GM23338 (cell line): ENCODE measurements around the gene DNAJB13. TPM values are rescaled to one million over a fixed set of nuclear protein-coding genes. Genes with fewer than 3 reads are reported as not detected.

Source experiments
- ATAC-seq: fragments of 200-7000 bp; cut with Tn5 transposase; 3 replicates; pipeline ENCODE4 v1.9.1; 2020
- DNase-seq: peaks from one replicate; pipeline ENCODE4 v3.0.0-alpha.2; 2015; ENCODE audit warnings: low spot score
- H2AFZ ChIP-seq: fragments of 200-600 bp; sonication (generic); 2 replicates; pipeline ENCODE4 v1.8.0; 2016; ENCODE audit warnings: antibody characterized with exemption, mild to moderate bottlenecking, moderate library complexity
- H3F3A ChIP-seq: fragments of 200-600 bp; sonication (generic); replicated peaks from 2 replicates; pipeline ENCODE4 v1.8.0; 2017; ENCODE audit warnings: antibody characterized with exemption, mixed run types, low read depth
- H3K27ac ChIP-seq: fragments of 200-600 bp; sonication (generic); 2 replicates; pipeline ENCODE4 v1.6.1; 2016; ENCODE audit warnings: low read depth
- H3K27me3 ChIP-seq: fragments of 200-600 bp; sonication (generic); 2 replicates; pipeline ENCODE4 v1.8.0; 2016; ENCODE audit warnings: mild to moderate bottlenecking, mixed run types, moderate library complexity; ENCODE audit not compliant: insufficient read depth
- H3K36me3 ChIP-seq: fragments of 200-600 bp; sonication (generic); 2 replicates; pipeline ENCODE4 v1.8.0; 2016; ENCODE audit warnings: mild to moderate bottlenecking; ENCODE audit not compliant: insufficient read depth
- H3K4me1 ChIP-seq: fragments of 200-600 bp; sonication (generic); 2 replicates; pipeline ENCODE4 v1.8.0; 2016; ENCODE audit warnings: mild to moderate bottlenecking, moderate library complexity; ENCODE audit not compliant: insufficient read depth
- H3K4me2 ChIP-seq: fragments of 200-600 bp; sonication (generic); 2 replicates; pipeline ENCODE4 v1.7.1; 2017; ENCODE audit warnings: mixed run types
- H3K4me3 ChIP-seq: fragments of 200-600 bp; sonication (generic); 2 replicates; pipeline ENCODE4 v1.6.1; 2016; ENCODE audit warnings: mixed run types
- H3K79me2 ChIP-seq: fragments of 200-600 bp; sonication (generic); replicated peaks from 2 replicates; pipeline ENCODE4 v1.8.0; 2017; ENCODE audit warnings: mild to moderate bottlenecking; ENCODE audit not compliant: insufficient read depth
- H3K9me2 ChIP-seq: fragments of 200-600 bp; sonication (generic); 2 replicates; pipeline ENCODE4 v1.8.0; 2017; ENCODE audit not compliant: insufficient read depth
- H4K20me1 ChIP-seq: fragments of 200-600 bp; sonication (generic); replicated peaks from 2 replicates; pipeline ENCODE4 v1.8.0; 2017; ENCODE audit warnings: mild to moderate bottlenecking; ENCODE audit not compliant: insufficient read depth
- H3K27ac Mint-ChIP-seq: 2 replicates; pipeline ENCODE4 v1.8.0; 2020; ENCODE audit warnings: inconsistent platforms, mild to moderate bottlenecking, moderate library complexity, mixed read lengths
- H3K27me3 Mint-ChIP-seq: 3 replicates; pipeline ENCODE4 v1.8.0; 2022; ENCODE audit warnings: low read depth, mild to moderate bottlenecking, moderate library complexity, mixed read lengths, inconsistent platforms; ENCODE audit not compliant: insufficient read depth, poor library complexity
- H3K36me3 Mint-ChIP-seq: 3 replicates; pipeline ENCODE4 v1.8.0; 2021; ENCODE audit warnings: low read depth, mild to moderate bottlenecking, inconsistent platforms, moderate library complexity, mixed read lengths
- H3K4me1 Mint-ChIP-seq: 3 replicates; pipeline ENCODE4 v1.8.0; 2020; ENCODE audit warnings: mild to moderate bottlenecking, inconsistent platforms, mixed read lengths
- H3K4me3 Mint-ChIP-seq: 3 replicates; pipeline ENCODE4 v1.8.0; 2021; ENCODE audit warnings: moderate library complexity, mild to moderate bottlenecking, inconsistent platforms, mixed read lengths
- H3K9me3 Mint-ChIP-seq: 3 replicates; pipeline ENCODE4 v1.8.0; 2020; ENCODE audit warnings: moderate library complexity, mild to moderate bottlenecking, inconsistent platforms, mixed read lengths
- CREB1 ChIP-seq: fragments of 250-450 bp; sonication (Bioruptor Pico); IDR thresholded peaks from 2 replicates; pipeline ENCODE4 v1.5.0; 2020; ENCODE audit warnings: low read depth, mild to moderate bottlenecking, moderate library complexity
- EZH2 ChIP-seq: fragments of 200-600 bp; sonication (generic); IDR thresholded peaks from one replicate; pipeline ENCODE4 v1.8.0; 2017; ENCODE audit warnings: antibody characterized with exemption, mild to moderate bottlenecking, low read depth; ENCODE audit not compliant: unreplicated experiment
- EZH2phosphoT487 ChIP-seq: fragments of 200-600 bp; sonication (generic); IDR thresholded peaks from one replicate; pipeline ENCODE4 v1.8.1; 2018; ENCODE audit warnings: antibody characterized with exemption; ENCODE audit not compliant: unreplicated experiment
- JUNB ChIP-seq: IDR thresholded peaks from one replicate; pipeline ENCODE4 v1.6.1; 2016; ENCODE audit warnings: antibody characterized with exemption; ENCODE audit not compliant: unreplicated experiment
- NANOG ChIP-seq: IDR thresholded peaks from 2 replicates; pipeline ENCODE4 v1.6.1; 2016; ENCODE audit warnings: antibody characterized with exemption, borderline replicate concordance
- POLR2AphosphoS5 ChIP-seq: IDR thresholded peaks from 2 replicates; pipeline ENCODE4 v1.6.1; 2016; ENCODE audit warnings: antibody characterized with exemption, low read depth
- STAT1 ChIP-seq: IDR thresholded peaks from one replicate; pipeline ENCODE4 v1.6.1; 2016; ENCODE audit warnings: antibody characterized with exemption; ENCODE audit not compliant: unreplicated experiment
- ZNF114 ChIP-seq: fragments of 250-450 bp; sonication (Bioruptor Pico); IDR thresholded peaks from 2 replicates; pipeline ENCODE4 v1.5.0; 2020; ENCODE audit warnings: mild to moderate bottlenecking, moderate library complexity
- ZNF331 ChIP-seq: fragments of 250-450 bp; sonication (Bioruptor Pico); IDR thresholded peaks from 2 replicates; pipeline ENCODE4 v1.5.0; 2020; ENCODE audit warnings: low read depth, mild to moderate bottlenecking, moderate library complexity
- polyA plus RNA-seq: library from polyadenylated mRNA; unstranded; fragments of >200 nt; fragmentation: Nextera tagmentation; extraction: Ambion mirVana; gene quantifications from 2 replicates; pipeline ENCODE4 v1.2.1, GENCODE V29; 2016
- total RNA-seq: library from RNA; depleted of rRNA; stranded (reverse); fragments of >200 nt; shearing (Covaris generic); gene quantifications from 2 replicates; pipeline ENCODE4 v1.2.3, GENCODE V29; 2014
- TF ChIP-seq, protein P1 (sequence below): IDR thresholded peaks from one replicate; pipeline ENCODE4 v1.6.1; 2018; ENCODE audit warnings: antibody characterized with exemption; ENCODE audit not compliant: unreplicated experiment
- TF ChIP-seq, protein P2 (sequence below), 2 experiments: fragments of 200-600 bp in 1 of 2; sonication (generic) in 1 of 2; conservative IDR thresholded peaks; 2 replicates each; pipeline versions ENCODE4 v1.5.1 to v1.6.1; 2016 to 2017; ENCODE audit warnings: antibody characterized with exemption in 2 of 2, low read depth in 2 of 2, mild to moderate bottlenecking in 2 of 2, moderate library complexity in 1 of 2

DNAJB13 gene
- total and polyA plus RNA-seq, 2 experiments from 2014 or later: 0.14 to 0.32 TPM

DNA sequence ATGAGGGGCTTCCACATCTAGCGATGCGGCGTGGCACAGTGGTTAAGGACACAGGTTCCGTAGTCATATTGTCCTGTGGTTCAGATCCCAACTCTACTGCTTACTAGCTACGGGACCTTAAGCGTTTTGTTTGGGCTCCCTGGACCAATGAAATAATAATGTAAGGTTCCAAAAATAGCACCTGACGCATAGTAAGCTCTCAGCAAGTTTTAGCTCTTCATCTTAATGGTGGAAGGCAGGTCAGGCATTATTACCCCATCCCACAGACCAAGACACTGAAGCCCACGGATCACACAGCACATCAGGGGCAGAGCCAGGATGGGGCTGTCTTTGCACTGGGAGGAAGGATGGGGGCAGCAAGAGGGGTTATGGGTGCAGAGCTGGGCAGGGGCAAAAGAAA, 13.0 kb downstream of the DNAJB13 start:
- no peak overlapping the region for H3K4me2 ChIP-seq
- Mint-ChIP-seq H3K36me3 (no peaks in the 10 kb centered on the region), H3K4me3 (no peak overlapping the region), H3K4me1 (peaks cover 9% of the 10 kb centered on the region), H3K9me3 (no peaks in the 10 kb centered on the region; the same call in 2 of the 3 replicates), H3K27ac (no peak overlapping the region), H3K27me3 (peaks cover 14% of the 10 kb centered on the region)
- H3K36me3 ChIP-seq: no peaks in the 10 kb centered on the region
- peak; percentile 32 for ATAC-seq
- no peak for DNase-seq
- H3K4me1 ChIP-seq: peaks cover 4% of the 10 kb centered on the region; the same call in 1 of the 2 replicates
- no peaks in the 10 kb centered on the region for H3K9me2 ChIP-seq
- H4K20me1 ChIP-seq: no peaks in the 10 kb centered on the region
- no peak for TF ChIP-seq EZH2
- TF ChIP-seq, protein P1, sequence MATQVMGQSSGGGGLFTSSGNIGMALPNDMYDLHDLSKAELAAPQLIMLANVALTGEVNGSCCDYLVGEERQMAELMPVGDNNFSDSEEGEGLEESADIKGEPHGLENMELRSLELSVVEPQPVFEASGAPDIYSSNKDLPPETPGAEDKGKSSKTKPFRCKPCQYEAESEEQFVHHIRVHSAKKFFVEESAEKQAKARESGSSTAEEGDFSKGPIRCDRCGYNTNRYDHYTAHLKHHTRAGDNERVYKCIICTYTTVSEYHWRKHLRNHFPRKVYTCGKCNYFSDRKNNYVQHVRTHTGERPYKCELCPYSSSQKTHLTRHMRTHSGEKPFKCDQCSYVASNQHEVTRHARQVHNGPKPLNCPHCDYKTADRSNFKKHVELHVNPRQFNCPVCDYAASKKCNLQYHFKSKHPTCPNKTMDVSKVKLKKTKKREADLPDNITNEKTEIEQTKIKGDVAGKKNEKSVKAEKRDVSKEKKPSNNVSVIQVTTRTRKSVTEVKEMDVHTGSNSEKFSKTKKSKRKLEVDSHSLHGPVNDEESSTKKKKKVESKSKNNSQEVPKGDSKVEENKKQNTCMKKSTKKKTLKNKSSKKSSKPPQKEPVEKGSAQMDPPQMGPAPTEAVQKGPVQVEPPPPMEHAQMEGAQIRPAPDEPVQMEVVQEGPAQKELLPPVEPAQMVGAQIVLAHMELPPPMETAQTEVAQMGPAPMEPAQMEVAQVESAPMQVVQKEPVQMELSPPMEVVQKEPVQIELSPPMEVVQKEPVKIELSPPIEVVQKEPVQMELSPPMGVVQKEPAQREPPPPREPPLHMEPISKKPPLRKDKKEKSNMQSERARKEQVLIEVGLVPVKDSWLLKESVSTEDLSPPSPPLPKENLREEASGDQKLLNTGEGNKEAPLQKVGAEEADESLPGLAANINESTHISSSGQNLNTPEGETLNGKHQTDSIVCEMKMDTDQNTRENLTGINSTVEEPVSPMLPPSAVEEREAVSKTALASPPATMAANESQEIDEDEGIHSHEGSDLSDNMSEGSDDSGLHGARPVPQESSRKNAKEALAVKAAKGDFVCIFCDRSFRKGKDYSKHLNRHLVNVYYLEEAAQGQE: no peak
- TF ChIP-seq CREB1: no peak
- no peak for TF ChIP-seq NANOG
- no peak for TF ChIP-seq POLR2AphosphoS5
- TF ChIP-seq ZNF331 (CRISPR knock-in tag): no peak
- TF ChIP-seq STAT1: no peak
- TF ChIP-seq, protein P2, sequence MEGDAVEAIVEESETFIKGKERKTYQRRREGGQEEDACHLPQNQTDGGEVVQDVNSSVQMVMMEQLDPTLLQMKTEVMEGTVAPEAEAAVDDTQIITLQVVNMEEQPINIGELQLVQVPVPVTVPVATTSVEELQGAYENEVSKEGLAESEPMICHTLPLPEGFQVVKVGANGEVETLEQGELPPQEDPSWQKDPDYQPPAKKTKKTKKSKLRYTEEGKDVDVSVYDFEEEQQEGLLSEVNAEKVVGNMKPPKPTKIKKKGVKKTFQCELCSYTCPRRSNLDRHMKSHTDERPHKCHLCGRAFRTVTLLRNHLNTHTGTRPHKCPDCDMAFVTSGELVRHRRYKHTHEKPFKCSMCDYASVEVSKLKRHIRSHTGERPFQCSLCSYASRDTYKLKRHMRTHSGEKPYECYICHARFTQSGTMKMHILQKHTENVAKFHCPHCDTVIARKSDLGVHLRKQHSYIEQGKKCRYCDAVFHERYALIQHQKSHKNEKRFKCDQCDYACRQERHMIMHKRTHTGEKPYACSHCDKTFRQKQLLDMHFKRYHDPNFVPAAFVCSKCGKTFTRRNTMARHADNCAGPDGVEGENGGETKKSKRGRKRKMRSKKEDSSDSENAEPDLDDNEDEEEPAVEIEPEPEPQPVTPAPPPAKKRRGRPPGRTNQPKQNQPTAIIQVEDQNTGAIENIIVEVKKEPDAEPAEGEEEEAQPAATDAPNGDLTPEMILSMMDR (conservative IDR thresholded peaks at IDR 0.05; ENCODE audit: low read depth in 2 of 2): no peak
- no peak for TF ChIP-seq JUNB
- TF ChIP-seq ZNF114 (CRISPR knock-in tag): no peak
- TF ChIP-seq EZH2phosphoT487: no peak
- H3K79me2 ChIP-seq: no peaks in the 10 kb centered on the region
- H3F3A ChIP-seq: 0 out of 2 replicates have a peak, but pooled peaks cover 3% of the 10 kb centered on the region
- no peak overlapping the region for H3K4me3 ChIP-seq
- no peaks in the 10 kb centered on the region for H3K27me3 ChIP-seq
- peak overlapping the region; percentile 90; the same call in 1 of the 2 replicates for H2AFZ ChIP-seq
- H3K27ac ChIP-seq: no peak overlapping the region
